ENCODE measurements around the gene BRD3OS.

The BRD3OS gene

GRCh38 chr9:134064711-134065110 is 39.4 kb downstream of the BRD3OS start:
- Histone ChIP-seq H3K4me2 (ENCODE audit: insufficient read depth, low read length) (0 out of 2 replicates have a peak overlapping the region, but pooled peaks have one; percentile 36), H3K9me3 (ENCODE audit: insufficient read depth, low read length, severe bottlenecking) (no peaks in the 10 kb centered on the region), H3K36me3 (ENCODE audit: insufficient read depth, low read length) (peaks cover 15% of the 10 kb centered on the region; the same call in 1 of the 2 replicates), H3K79me2 (ENCODE audit: insufficient read depth, low read length) (peaks cover 78% of the 10 kb centered on the region), H3K27me3 (ENCODE audit: insufficient read depth, low read length, poor library complexity) (peaks cover 3% of the 10 kb centered on the region), H2AFZ (ENCODE audit: low read depth, low read length) (no peak overlapping the region), H3K27ac (ENCODE audit: low read length) (no peak overlapping the region), H3K4me1 (ENCODE audit: insufficient read depth, low read length) (peaks cover 32% of the 10 kb centered on the region), H3K9ac (ENCODE audit: low read depth, low read length) (no peak overlapping the region), H3K4me3 (ENCODE audit: low read depth in 1 of 2, low read length in 2 of 2) (no peak overlapping the region), H4K20me1 (ENCODE audit: insufficient read depth, low read length) (peaks cover 62% of the 10 kb centered on the region)
- ATAC-seq (ENCODE audit: insufficient read depth, low read depth): no peak
- TF ChIP-seq CTCF (IDR thresholded peaks at IDR 0.05; ENCODE audit: borderline replicate concordance, extremely low read depth, low read length, poor library complexity, severe bottlenecking) (no peak), EZH2 (IDR thresholded peaks at IDR 0.05; ENCODE audit: borderline replicate concordance, low read depth, low read length, severe bottlenecking) (no peak)
- DNase-seq: no peak

- TF ChIP-seq CTCF (IDR thresholded peaks at IDR 0.05; ENCODE audit: borderline replicate concordance, extremely low read depth, low read length, poor library complexity, severe bottlenecking): no peak
- no peak for TF ChIP-seq EZH2 (IDR thresholded peaks at IDR 0.05; ENCODE audit: borderline replicate concordance, low read depth, low read length, severe bottlenecking)
- Histone ChIP-seq H3K4me1 (ENCODE audit: insufficient read depth, low read length) (peaks cover 33% of the 10 kb centered on the region), H4K20me1 (ENCODE audit: insufficient read depth, low read length) (peaks cover 51% of the 10 kb centered on the region), H3K9me3 (ENCODE audit: insufficient read depth, low read length, severe bottlenecking) (no peaks in the 10 kb centered on the region), H3K9ac (ENCODE audit: low read depth, low read length) (peak overlapping the region; percentile 98), H3K27ac (ENCODE audit: low read length) (peak overlapping the region; percentile 92), H2AFZ (ENCODE audit: low read depth, low read length) (no peak overlapping the region), H3K27me3 (ENCODE audit: insufficient read depth, low read length, poor library complexity) (peaks cover 13% of the 10 kb centered on the region), H3K79me2 (ENCODE audit: insufficient read depth, low read length) (peaks cover 67% of the 10 kb centered on the region), H3K4me2 (ENCODE audit: insufficient read depth, low read length) (peak overlapping the region; percentile 80), H3K36me3 (ENCODE audit: insufficient read depth, low read length) (peaks cover 15% of the 10 kb centered on the region; the same call in 1 of the 2 replicates), H3K4me3 (ENCODE audit: low read depth in 1 of 2, low read length in 2 of 2) (peak overlapping the region; percentile 82 to 94; a peak in 3 of 4 replicates)
- peak; percentile 66 for ATAC-seq (ENCODE audit: insufficient read depth, low read depth)
- DNase-seq: peak; percentile 71
These were observed 40.5 kb downstream of the BRD3OS start for GRCh38 chr9:134065612-134066419.

- Histone ChIP-seq H3K27me3 (ENCODE audit: insufficient read depth, low read length, poor library complexity) (peaks cover 15% of the 10 kb centered on the region), H3K36me3 (ENCODE audit: insufficient read depth, low read length) (peaks cover 15% of the 10 kb centered on the region; the same call in 1 of the 2 replicates), H3K9ac (ENCODE audit: low read depth, low read length) (peak overlapping the region; percentile 98), H3K79me2 (ENCODE audit: insufficient read depth, low read length) (peaks cover 60% of the 10 kb centered on the region), H3K27ac (ENCODE audit: low read length) (peak overlapping the region; percentile 92), H3K4me3 (ENCODE audit: low read depth in 1 of 2, low read length in 2 of 2) (peak overlapping the region; percentile 82 to 94; a peak in 3 of 4 replicates), H3K4me1 (ENCODE audit: insufficient read depth, low read length) (peaks cover 33% of the 10 kb centered on the region), H4K20me1 (ENCODE audit: insufficient read depth, low read length) (peaks cover 44% of the 10 kb centered on the region), H3K9me3 (ENCODE audit: insufficient read depth, low read length, severe bottlenecking) (no peaks in the 10 kb centered on the region), H3K4me2 (ENCODE audit: insufficient read depth, low read length) (peak overlapping the region; percentile 80), H2AFZ (ENCODE audit: low read depth, low read length) (no peak overlapping the region)
- DNase-seq: peak; percentile 26
- TF ChIP-seq EZH2 (IDR thresholded peaks at IDR 0.05; ENCODE audit: borderline replicate concordance, low read depth, low read length, severe bottlenecking) (no peak), CTCF (IDR thresholded peaks at IDR 0.05; ENCODE audit: borderline replicate concordance, extremely low read depth, low read length, poor library complexity, severe bottlenecking) (no peak)
- ATAC-seq (ENCODE audit: insufficient read depth, low read depth): no peak
These were observed 41.2 kb downstream of the BRD3OS start for GRCh38 chr9:134066526-134066912.
